Caki2 (cell line): ENCODE results near the gene OR6A2. TPM values are rescaled to one million over a fixed set of nuclear protein-coding genes. Genes with fewer than 3 reads are reported as not detected.

Experiments
- DNase-seq: peaks from one replicate; pipeline ENCODE4 v3.0.0-alpha.2; 2015; ENCODE audit warnings: low read depth
- in situ Hi-C: cut with HindIII; loops from 2 replicates; pipeline ENCODE4 v1.10.0; 2016; ENCODE audit warnings: low sequenced_read_pairs, low pct_unique_long_range_greater_than_20kb, mixed read lengths
- total RNA-seq: library from RNA; depleted of rRNA; stranded (reverse); fragments of >200 nt; shearing (Covaris generic); gene quantifications from 2 replicates; pipeline ENCODE4 v1.2.3, GENCODE V29; 2014; ENCODE audit warnings: low replicate concordance; rRNA removed

Gene OR6A2
- total RNA-seq, 1 experiment from 2014 or later, result not detected

GRCh38 chr11:6778518-6778917, 21.0 kb downstream of the OR6A2 start:
- DNase-seq, result no peak
- in situ Hi-C loops, result no loop called here

GRCh38 chr11:6771926-6772893, 27.3 kb downstream of the OR6A2 start, which contains the start of gene OR2AG2:
Gene OR2AG2, minus strand, starts transcription at chr11:6771976. Its CDS starts 3,019 bp downstream, at chr11:6768957.
- in situ Hi-C loops, result no loop called here

GRCh38 chr11:6757373-6757967, 42.0 kb downstream of the OR6A2 start:
- in situ Hi-C loops, result no loop called here

More at GRCh38 chr11:6771926-6772893, 27.3 kb downstream of the OR6A2 start, which contains the start of gene OR2AG2:
- no peak for DNase-seq

GRCh38 chr11:6755953-6756347, 43.5 kb downstream of the OR6A2 start:
- DNase-seq, result no peak
- in situ Hi-C loops, result no loop called here

More at GRCh38 chr11:6757373-6757967, 42.0 kb downstream of the OR6A2 start:
- peak; percentile 9 for DNase-seq

- in situ Hi-C loops, result no loop called here
- DNase-seq, result peak; percentile 7
Observed at GRCh38 chr11:6755303-6755952, 44.1 kb downstream of the OR6A2 start.

GRCh38 chr11:6747097-6747668, 52.3 kb downstream of the OR6A2 start:
- in situ Hi-C loops, result no loop called here
- DNase-seq, result no peak

- no peak for DNase-seq
- in situ Hi-C loops, result no loop called here
Observed at GRCh38 chr11:6746626-6747025, 52.9 kb downstream of the OR6A2 start.

GRCh38 chr11:6746086-6746618, 53.3 kb downstream of the OR6A2 start:
- in situ Hi-C loops, result no loop called here
- DNase-seq, result no peak

GRCh38 chr11:6745465-6746015, 53.9 kb downstream of the OR6A2 start:
- DNase-seq, result no peak
- in situ Hi-C loops, result no loop called here

- in situ Hi-C loops, result no loop called here
- DNase-seq, result no peak
Observed at GRCh38 chr11:6745018-6745417, 54.5 kb downstream of the OR6A2 start.

GRCh38 chr11:6742260-6742659, 57.2 kb downstream of the OR6A2 start:
- in situ Hi-C loops, result no loop called here

More at GRCh38 chr11:6742260-6742659, 57.2 kb downstream of the OR6A2 start:
- no peak for DNase-seq

Other genes starting within 250 kb of the OR6A2 start
- 17.5 and 31.2 TPM in 2 replicates for gene RRP8, start 196.1 kb downstream of the OR6A2 start, total RNA-seq
- gene ILK, start 195.9 kb downstream of the OR6A2 start, total RNA-seq, result 134 and 153 TPM in 2 replicates
- gene TAF10, start 187.5 kb downstream of the OR6A2 start, total RNA-seq, result 35.0 and 69.0 TPM in 2 replicates
- gene TPP1, start 180.3 kb downstream of the OR6A2 start, total RNA-seq, result 17.4 and 30.0 TPM in 2 replicates
- 0.03 TPM in 1 of 2 replicates, not detected in the other for gene DCHS1, start 143.9 kb downstream of the OR6A2 start, total RNA-seq
- gene MRPL17, start 116.3 kb downstream of the OR6A2 start, total RNA-seq, result 118 and 460 TPM in 2 replicates
- gene OR2AG2, start 27.7 kb downstream of the OR6A2 start, total RNA-seq, result not detected in 2 replicates
- not detected in 2 replicates for gene OR2AG1, start 16.7 kb downstream of the OR6A2 start, total RNA-seq
- gene OR10A5, start 46.0 kb upstream of the OR6A2 start, total RNA-seq, result not detected in 2 replicates
- not detected in 2 replicates for gene OR10A2, start 63.4 kb upstream of the OR6A2 start, total RNA-seq
- gene OR10A4, start 76.9 kb upstream of the OR6A2 start, total RNA-seq, result not detected in 2 replicates
- gene OR2D2, start 92.8 kb upstream of the OR6A2 start, total RNA-seq, result not detected in 2 replicates
- gene OR2D3, start 121.3 kb upstream of the OR6A2 start, total RNA-seq, result not detected in 2 replicates
- gene ZNF215, start 126.7 kb upstream of the OR6A2 start, total RNA-seq, result 1.5 and 6.3 TPM in 2 replicates
- 2.0 and 27.9 TPM in 2 replicates for gene ZNF214, start 220.7 kb upstream of the OR6A2 start, total RNA-seq
- gene NLRP14, start 220.8 kb upstream of the OR6A2 start, total RNA-seq, result not detected in 2 replicates